Endothelial cell of umbilical vein (primary cell): Measurements from ENCODE around the gene TMPRSS7. TPM values are rescaled to one million over a fixed set of nuclear protein-coding genes. Genes with fewer than 3 reads are reported as not detected.

ENCODE experiments used
- BruUV-seq: library from RNA; stranded (reverse); fragments of 400-500 nt; replicated peaks from 2 replicates; lab custom pipeline; 2021; lab: Mats Ljungman, UMichigan
- CTCF ChIA-PET: fragments of 300-600, 350-600 bp; sonication (Branson Sonifier 250); formaldehyde crosslinking; loops from one replicate; lab custom pipeline; 2021; ENCODE audit warnings: antibody characterized with exemption, inconsistent platforms; lab: Charles Lee
- POLR2A ChIA-PET: fragments of 300-600, 350-600 bp; sonication (Branson Sonifier 250); formaldehyde crosslinking; loops from one replicate; lab custom pipeline; 2021; ENCODE audit warnings: antibody characterized with exemption, inconsistent platforms; lab: Charles Lee
- DNase-seq: peaks from one replicate; pipeline ENCODE4 v3.0.0-alpha.2; 2011; ENCODE audit warnings: low read depth, low spot score
- FAIRE-seq: peaks from 2 replicates; lab custom pipeline; 2011; peaks lifted over from hg19 to GRCh38; lab: Jason Lieb, UNC
- H2AFZ ChIP-seq: 2 replicates; pipeline ENCODE4 v1.6.0; 2012; ENCODE audit warnings: low read depth, low read length, control low read depth, inconsistent platforms
- H3K27ac ChIP-seq: 2 replicates; pipeline ENCODE4 v1.5.1; 2011; ENCODE audit warnings: low read depth, mild to moderate bottlenecking, control low read depth, low read length, moderate library complexity; ENCODE audit not compliant: insufficient read depth
- H3K27me3 ChIP-seq, 2 experiments: 2 replicates each; pipeline versions ENCODE4 v1.6.0 to v1.6.1; 2011; ENCODE audit warnings: low read length in 2 of 2, mixed read lengths in 1 of 2; ENCODE audit not compliant: control insufficient read depth in 2 of 2, insufficient read depth in 2 of 2
- H3K36me3 ChIP-seq, 2 experiments: 2 replicates in 1 of 2; 3 replicates in 1 of 2; pipeline ENCODE4 v1.5.1; 2011; ENCODE audit warnings: low read length in 2 of 2, mild to moderate bottlenecking in 1 of 2, moderate library complexity in 1 of 2; ENCODE audit not compliant: control insufficient read depth in 2 of 2, insufficient read depth in 2 of 2; ENCODE audit errors: extremely low read depth in 1 of 2
- H3K4me1 ChIP-seq: 3 replicates; pipeline ENCODE4 v1.5.1; 2011; ENCODE audit warnings: mild to moderate bottlenecking, low read length; ENCODE audit not compliant: control insufficient read depth, insufficient read depth; ENCODE audit errors: extremely low read depth
- H3K4me2 ChIP-seq: 2 replicates; pipeline ENCODE4 v1.6.1; 2011; ENCODE audit warnings: low read length, control low read depth, mixed read lengths; ENCODE audit not compliant: insufficient read depth
- H3K4me3 ChIP-seq, 3 experiments: fragments of 200-600 bp in 1 of 3; sonication (generic), shearing (Covaris generic) in 1 of 3; replicated peaks in 1 of 3; 2 replicates each; pipeline ENCODE4 v1.5.1; 2011 to 2016; ENCODE audit warnings: control low read depth in 3 of 3, low read length in 3 of 3, mild to moderate bottlenecking in 2 of 3, inconsistent platforms in 1 of 3, low read depth in 1 of 3, moderate library complexity in 1 of 3; ENCODE audit not compliant: insufficient read depth in 1 of 3
- H3K79me2 ChIP-seq: 2 replicates; pipeline ENCODE4 v1.6.0; 2012; ENCODE audit warnings: low read length, inconsistent platforms; ENCODE audit not compliant: control insufficient read depth, insufficient read depth
- H3K9ac ChIP-seq: replicated peaks from 2 replicates; pipeline ENCODE3; 2011; ENCODE audit warnings: low read length, control low read depth; ENCODE audit not compliant: insufficient read depth; ENCODE audit errors: extremely low read depth
- H3K9me1 ChIP-seq: replicated peaks from 3 replicates; pipeline ENCODE4 v1.6.0; 2011; ENCODE audit warnings: mild to moderate bottlenecking, low read length; ENCODE audit not compliant: control insufficient read depth, insufficient read depth; ENCODE audit errors: extremely low read depth
- H3K9me3 ChIP-seq: replicated peaks from 2 replicates; pipeline ENCODE4 v1.5.1; 2012; ENCODE audit warnings: low read length, inconsistent platforms; ENCODE audit not compliant: control insufficient read depth, insufficient read depth
- H4K20me1 ChIP-seq: replicated peaks from 2 replicates; pipeline ENCODE3; 2011; ENCODE audit warnings: mild to moderate bottlenecking, low read length; ENCODE audit not compliant: control insufficient read depth, insufficient read depth; ENCODE audit errors: extremely low read depth
- POLR2AphosphoS5 ChIP-seq: IDR thresholded peaks from 2 replicates; pipeline ENCODE4 v1.6.1; 2012; ENCODE audit warnings: low read depth, mild to moderate bottlenecking, control low read depth, low read length, moderate library complexity; ENCODE audit not compliant: insufficient read depth
- dilution Hi-C: fragments of 300-500 bp; cut with MboI; formaldehyde crosslinking; loops from one replicate; pipeline ENCODE4 v1.15.0; 2019; ENCODE audit warnings: low sequenced_read_pairs; ENCODE audit not compliant: extremely low pct_ligation_motif_present
- intact Hi-C: fragments of 100-400 bp; cut with micrococcal nuclease; formaldehyde crosslinking; loops from one replicate; pipeline ENCODE4 v1.10.0; 2022
- microRNA counts: library from miRNA; unstranded; fragments of <30 nt; microRNA quantifications from one replicate; lab custom pipeline; 2016
- microRNA-seq: library from miRNA; unstranded; fragments of <30 nt; microRNA quantifications from one replicate; pipeline ENCODE4 v1.2.0, GENCODE V29; 2021; ENCODE audit warnings: borderline number of aligned reads, borderline replicate concordance
- polyA plus RNA-seq, 4 experiments: library from polyadenylated mRNA; depleted of rRNA in 3 of 4; stranded (reverse) in 3 of 4; unstranded in 1 of 4; fragments of >200 nt; gene quantifications; 2 replicates each; pipeline versions ENCODE4 v1.2.1 to v1.2.3, GENCODE V29; 2011 to 2012; ENCODE audit warnings: missing spikeins in 1 of 4
- small RNA-seq: library from RNA; depleted of rRNA; stranded (forward); fragments of <200 nt; gene quantifications from one replicate; pipeline ENCODE3, GENCODE V24; 2012; ENCODE audit warnings: low replicate concordance, low read depth; ENCODE audit not compliant: insufficient read depth, insufficient read length
- total RNA-seq: library from RNA; stranded (reverse); gene quantifications from 2 replicates; pipeline ENCODE4 v1.2.3, GENCODE V29; 2021
- TF ChIP-seq, protein P1 (sequence below), 2 donors: IDR thresholded peaks; 1 replicate in 1 of 2; 2 replicates in 1 of 2; pipeline ENCODE4 v1.5.1; 2011; ENCODE audit warnings: low read length in 2 of 2, mild to moderate bottlenecking in 2 of 2, moderate library complexity in 2 of 2, control low read depth in 1 of 2, inconsistent platforms in 1 of 2, low read depth in 1 of 2; ENCODE audit not compliant: insufficient read depth in 1 of 2; ENCODE audit errors: extremely low read depth in 1 of 2

The TMPRSS7 gene
- total and polyA plus RNA-seq, 2 donors (not counting 3 experiments of a cell fraction or from before 2014, with no cell fraction given): not detected

DNA sequence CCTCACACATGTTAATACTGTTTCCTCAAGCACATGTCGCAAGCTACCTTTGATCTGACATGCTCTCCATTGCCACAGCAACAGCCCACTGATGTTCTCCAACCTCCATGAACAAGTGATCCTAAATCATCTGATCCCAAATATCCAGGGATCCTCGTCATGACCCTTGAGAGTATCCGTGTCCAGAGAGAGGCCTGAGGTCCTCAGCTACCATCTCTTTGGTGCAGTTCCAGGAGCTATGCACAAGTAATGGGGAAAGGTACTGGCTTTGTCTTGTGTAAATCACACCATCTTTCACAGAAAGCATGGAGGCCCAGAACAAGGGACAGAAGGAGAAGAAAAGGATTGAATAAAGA is 96.1 kb downstream of the TMPRSS7 start:
- no peaks in the 10 kb centered on the region for H3K9me1 ChIP-seq
- H3K4me2 ChIP-seq: no peak overlapping the region
- H3K36me3 ChIP-seq: no peaks in the 10 kb centered on the region
- CTCF ChIA-PET: interaction anchor here (0.8 to 1.6 kb wide), 2 partner anchors 19 to 163 kb away, joined by 3 to 8 read pairs; partner anchors contain the start of gene SLC9C1
- no peak for TF ChIP-seq POLR2AphosphoS5
- TF ChIP-seq, protein P1, sequence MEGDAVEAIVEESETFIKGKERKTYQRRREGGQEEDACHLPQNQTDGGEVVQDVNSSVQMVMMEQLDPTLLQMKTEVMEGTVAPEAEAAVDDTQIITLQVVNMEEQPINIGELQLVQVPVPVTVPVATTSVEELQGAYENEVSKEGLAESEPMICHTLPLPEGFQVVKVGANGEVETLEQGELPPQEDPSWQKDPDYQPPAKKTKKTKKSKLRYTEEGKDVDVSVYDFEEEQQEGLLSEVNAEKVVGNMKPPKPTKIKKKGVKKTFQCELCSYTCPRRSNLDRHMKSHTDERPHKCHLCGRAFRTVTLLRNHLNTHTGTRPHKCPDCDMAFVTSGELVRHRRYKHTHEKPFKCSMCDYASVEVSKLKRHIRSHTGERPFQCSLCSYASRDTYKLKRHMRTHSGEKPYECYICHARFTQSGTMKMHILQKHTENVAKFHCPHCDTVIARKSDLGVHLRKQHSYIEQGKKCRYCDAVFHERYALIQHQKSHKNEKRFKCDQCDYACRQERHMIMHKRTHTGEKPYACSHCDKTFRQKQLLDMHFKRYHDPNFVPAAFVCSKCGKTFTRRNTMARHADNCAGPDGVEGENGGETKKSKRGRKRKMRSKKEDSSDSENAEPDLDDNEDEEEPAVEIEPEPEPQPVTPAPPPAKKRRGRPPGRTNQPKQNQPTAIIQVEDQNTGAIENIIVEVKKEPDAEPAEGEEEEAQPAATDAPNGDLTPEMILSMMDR (IDR thresholded peaks at IDR 0.05; ENCODE audit: extremely low read depth in 1 of 2, insufficient read depth in 1 of 2, low read depth in 1 of 2, low read length in 2 of 2): no peak
- H3K27me3 ChIP-seq: no peaks in the 10 kb centered on the region
- no peak overlapping the region for H3K9ac ChIP-seq
- no peak overlapping the region for H3K27ac ChIP-seq
- H4K20me1 ChIP-seq: no peaks in the 10 kb centered on the region
- FAIRE-seq: no peak
- no peaks in the 10 kb centered on the region for H3K9me3 ChIP-seq
- intact Hi-C loops: no loop called here
- dilution Hi-C loops: no loop called here
- no peaks in the 10 kb centered on the region for H3K79me2 ChIP-seq
- H3K4me1 ChIP-seq: no peaks in the 10 kb centered on the region
- H2AFZ ChIP-seq: no peak overlapping the region
- POLR2A ChIA-PET: no interaction called here
- BruUV-seq: no TSS peak
- DNase-seq: no peak
- H3K4me3 ChIP-seq: no peak overlapping the region

MicroRNA genes within 50 kb of the gene (microRNA counts, 767-probe panel; counts per million panel counts)
- 723 counts per million, percentile 96 among the panel's probes with 10 or more counts for microRNA hsa-miR-567 (lab: Ali Mortazavi, UCI)

Small RNA genes within 50 kb of the gene (microRNA-seq; reads per million reads assigned to microRNA genes)
- not detected for gene MIR567

Small RNA genes within 50 kb of the gene (small RNA-seq; reads per million reads assigned to genes)
- 1.1 reads per million for gene MIR567

Other genes starting within 250 kb of the TMPRSS7 start
- gene PHLDB2, start 175.5 kb upstream of the TMPRSS7 start, total RNA-seq: 72.0 and 104 TPM in 2 replicates
- 22.4 and 25.1 TPM in 2 replicates for gene PHLDB2, start 175.5 kb upstream of the TMPRSS7 start, polyA plus RNA-seq
- 26.2 and 37.0 TPM in 2 replicates for gene ABHD10, start 55.7 kb upstream of the TMPRSS7 start, total RNA-seq
- gene ABHD10, start 55.7 kb upstream of the TMPRSS7 start, polyA plus RNA-seq: 8.9 and 10.0 TPM in 2 replicates
- gene TAGLN3, start 35.8 kb upstream of the TMPRSS7 start, total RNA-seq: not detected in 2 replicates
- not detected in 2 replicates for gene TAGLN3, start 35.8 kb upstream of the TMPRSS7 start, polyA plus RNA-seq
- 2.1 and 4.6 TPM in 2 replicates for gene C3orf52, start 51.7 kb downstream of the TMPRSS7 start, total RNA-seq
- gene C3orf52, start 51.7 kb downstream of the TMPRSS7 start, polyA plus RNA-seq: 2.9 and 4.2 TPM in 2 replicates
- not detected in 2 replicates for gene GCSAM, start 98.5 kb downstream of the TMPRSS7 start, total RNA-seq
- not detected in 2 replicates for gene GCSAM, start 98.5 kb downstream of the TMPRSS7 start, polyA plus RNA-seq